ENCODE data around the gene PRKCSH. TPM values are rescaled to one million over a fixed set of nuclear protein-coding genes. Genes with fewer than 3 reads are reported as not detected.

The PRKCSH gene
- total RNA-seq, 4 donors from 2014 or later: 81.0 to 141 (median 98.7) TPM

DNA sequence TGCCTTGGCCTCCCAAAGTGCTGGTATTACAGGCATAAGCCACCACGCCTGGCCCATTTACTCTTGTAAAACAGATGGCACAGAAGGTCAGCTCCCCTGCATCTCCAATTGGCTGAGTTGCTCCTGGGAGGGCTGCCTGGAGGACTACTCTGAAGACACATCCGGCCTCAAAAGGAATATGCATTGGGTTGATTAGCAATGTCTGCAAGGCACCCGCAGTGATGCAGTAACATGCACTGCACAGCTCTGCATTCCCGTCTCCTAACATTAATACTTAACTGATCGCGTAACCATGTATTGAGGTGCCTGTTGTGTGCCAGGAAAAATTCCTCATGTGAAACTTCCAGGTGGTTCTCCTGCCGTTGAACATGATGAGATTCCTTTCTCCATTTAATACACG lies 40.4 kb downstream of the PRKCSH start:
- peaks cover 16 to 19% (median 18%) of the 10 kb centered on the region in 4 donors for H3K4me1 ChIP-seq
- H3K36me3 ChIP-seq: no peaks in the 10 kb centered on the region
- peaks cover 0 to 4% (median 0%) of the 10 kb centered on the region in 4 donors for H3K9me3 ChIP-seq
- WGBS: 71% methylated on average over 8 of the region's 8 CpGs
- no peak overlapping the region for H3K27ac ChIP-seq (replicated peaks in 1 of 4)
- peaks cover 5 to 29% (median 16%) of the 10 kb centered on the region in 4 donors for H3K27me3 ChIP-seq
- H3K4me3 ChIP-seq: no peak overlapping the region
- TF ChIP-seq POLR2A (IDR thresholded peaks at IDR 0.05; ENCODE audit: low read depth) (no peak), EP300 (IDR thresholded peaks at IDR 0.05) (no peak), POLR2AphosphoS5 (IDR thresholded peaks at IDR 0.05) (no peak)
- TF ChIP-seq, protein P1, sequence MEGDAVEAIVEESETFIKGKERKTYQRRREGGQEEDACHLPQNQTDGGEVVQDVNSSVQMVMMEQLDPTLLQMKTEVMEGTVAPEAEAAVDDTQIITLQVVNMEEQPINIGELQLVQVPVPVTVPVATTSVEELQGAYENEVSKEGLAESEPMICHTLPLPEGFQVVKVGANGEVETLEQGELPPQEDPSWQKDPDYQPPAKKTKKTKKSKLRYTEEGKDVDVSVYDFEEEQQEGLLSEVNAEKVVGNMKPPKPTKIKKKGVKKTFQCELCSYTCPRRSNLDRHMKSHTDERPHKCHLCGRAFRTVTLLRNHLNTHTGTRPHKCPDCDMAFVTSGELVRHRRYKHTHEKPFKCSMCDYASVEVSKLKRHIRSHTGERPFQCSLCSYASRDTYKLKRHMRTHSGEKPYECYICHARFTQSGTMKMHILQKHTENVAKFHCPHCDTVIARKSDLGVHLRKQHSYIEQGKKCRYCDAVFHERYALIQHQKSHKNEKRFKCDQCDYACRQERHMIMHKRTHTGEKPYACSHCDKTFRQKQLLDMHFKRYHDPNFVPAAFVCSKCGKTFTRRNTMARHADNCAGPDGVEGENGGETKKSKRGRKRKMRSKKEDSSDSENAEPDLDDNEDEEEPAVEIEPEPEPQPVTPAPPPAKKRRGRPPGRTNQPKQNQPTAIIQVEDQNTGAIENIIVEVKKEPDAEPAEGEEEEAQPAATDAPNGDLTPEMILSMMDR (IDR thresholded peaks at IDR 0.05): no peak
- DNase-seq (ENCODE audit: extremely low spot score): no peak
- intact Hi-C loops (cut with DNase I): no loop called here

DNA sequence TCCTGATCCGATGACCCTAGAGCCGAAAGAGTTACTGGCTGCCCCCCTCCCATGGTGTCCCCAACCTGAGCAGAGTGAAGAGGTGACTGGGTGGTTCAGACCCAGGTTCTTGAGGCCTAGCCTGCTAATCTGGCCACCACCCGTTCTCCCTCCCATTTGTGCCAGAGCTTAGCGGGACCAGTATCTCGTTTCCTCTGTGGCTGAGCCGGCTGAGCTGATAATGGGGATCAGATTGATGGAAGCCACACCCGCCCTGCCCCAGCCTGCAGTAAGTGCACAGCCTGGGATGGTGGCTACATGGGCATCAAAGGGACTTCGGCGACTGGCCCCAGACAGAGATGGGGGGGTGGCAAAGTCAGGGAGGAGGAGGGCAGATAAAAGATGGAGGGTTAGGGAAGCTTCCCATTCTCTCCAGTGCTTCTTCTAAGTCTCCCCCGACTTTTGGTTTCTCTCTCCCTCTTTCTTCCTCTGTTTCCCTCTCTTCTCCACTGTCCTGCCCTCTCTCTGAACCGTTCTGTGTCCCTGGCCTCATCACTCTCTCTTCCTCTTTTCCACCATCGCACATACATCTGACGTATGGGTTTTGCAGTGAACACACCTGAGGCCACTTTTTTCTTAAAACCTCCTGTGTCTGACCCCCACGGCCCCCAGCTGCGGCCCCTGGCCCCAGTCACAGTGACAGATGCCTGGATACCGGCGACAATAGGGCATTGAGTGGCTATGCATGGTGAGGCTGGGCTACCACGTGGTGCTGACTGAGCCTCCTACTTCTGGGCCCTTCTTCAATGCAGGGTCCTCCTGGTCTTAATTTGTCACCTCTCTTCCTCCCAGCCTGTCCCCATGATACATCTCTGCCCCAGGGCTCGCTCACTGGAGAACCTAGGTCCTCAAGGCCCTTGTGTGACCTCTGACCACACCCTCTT lies 43.0 kb downstream of the PRKCSH start:
- TF ChIP-seq, protein P1 (IDR thresholded peaks at IDR 0.05): no peak
- no peak for TF ChIP-seq POLR2AphosphoS5 (IDR thresholded peaks at IDR 0.05)
- Histone ChIP-seq H3K4me1 (peaks cover 34 to 43% (median 42%) of the 10 kb centered on the region in 4 donors), H3K27ac (replicated peaks in 1 of 4) (no peak overlapping the region), H3K4me3 (no peak overlapping the region), H3K27me3 (peaks cover 15 to 45% (median 42%) of the 10 kb centered on the region in 4 donors), H3K9me3 (peaks cover 0 to 4% (median 0%) of the 10 kb centered on the region in 4 donors), H3K36me3 (peaks cover 0 to 4% (median under 1%) of the 10 kb centered on the region in 4 donors)
- intact Hi-C loops (cut with DNase I): no loop called here
- WGBS: 66% methylated on average over 19 of the region's 19 CpGs
- no peak for DNase-seq (ENCODE audit: extremely low spot score)

DNA sequence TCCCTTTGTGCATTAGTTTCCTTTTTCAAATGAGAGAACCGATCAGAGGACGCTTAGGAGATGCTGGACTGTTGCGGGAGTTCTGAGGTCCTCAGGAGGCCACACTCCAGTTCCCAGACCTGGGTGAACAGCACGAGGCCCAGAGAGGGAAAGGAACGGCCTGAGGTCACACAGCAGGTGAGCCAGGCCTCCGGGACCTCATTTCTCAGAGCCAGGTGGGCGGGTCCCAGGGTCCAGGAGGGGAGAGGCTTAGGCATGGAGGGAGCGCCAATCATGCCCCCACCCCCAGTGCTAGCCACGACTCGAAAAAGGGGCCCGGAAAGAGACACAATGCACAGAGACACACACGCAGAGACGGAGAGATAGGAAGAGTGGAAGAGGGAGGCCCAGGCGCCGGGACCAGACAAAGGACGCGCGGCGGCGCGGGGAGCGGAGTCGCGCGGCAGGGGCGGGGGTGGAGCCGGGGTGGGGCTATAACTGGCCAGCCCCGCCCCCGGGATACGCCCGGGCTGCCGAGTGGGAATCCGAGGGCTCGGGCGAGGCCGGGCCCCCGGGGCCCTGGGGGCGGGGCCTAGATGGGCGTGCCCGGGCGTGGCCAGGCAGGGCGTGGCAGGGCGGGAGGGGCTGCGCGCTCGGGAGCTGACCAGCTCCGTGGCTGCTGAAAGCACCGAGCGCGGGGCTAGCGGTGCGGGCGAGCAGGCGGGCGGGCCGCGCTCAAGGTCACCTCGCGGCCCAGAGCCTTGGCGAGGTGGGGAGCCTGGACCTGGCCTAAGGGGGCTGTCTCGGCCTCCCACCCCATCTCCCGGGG lies 43.9 kb downstream of the PRKCSH start:
- no peak for DNase-seq (ENCODE audit: extremely low spot score)
- Histone ChIP-seq H3K4me3 (peak overlapping the region; percentile 27 to 33 (median 32)), H3K9me3 (peaks cover 0 to 4% (median 0%) of the 10 kb centered on the region in 4 donors), H3K27ac (replicated peaks in 1 of 4) (no peak overlapping the region), H3K4me1 (peaks cover 36 to 45% (median 44%) of the 10 kb centered on the region in 4 donors), H3K36me3 (peaks cover 6 to 12% (median 9%) of the 10 kb centered on the region in 4 donors), H3K27me3 (peaks cover 15 to 54% (median 46%) of the 10 kb centered on the region in 4 donors)
- intact Hi-C loops (cut with DNase I): no loop called here
- TF ChIP-seq EP300 (IDR thresholded peaks at IDR 0.05): no peak
- TF ChIP-seq, protein P1 (IDR thresholded peaks at IDR 0.05): no peak
- TF ChIP-seq POLR2A (IDR thresholded peaks at IDR 0.05; ENCODE audit: low read depth): no peak
- TF ChIP-seq POLR2AphosphoS5 (IDR thresholded peaks at IDR 0.05): no peak
- WGBS: 20% methylated on average over 50 of the region's 62 CpGs

GRCh38 chr19:11479898-11480714 lies 44.7 kb downstream of the PRKCSH start:
- Histone ChIP-seq H3K9me3 (peaks cover 0 to 4% (median 0%) of the 10 kb centered on the region in 4 donors), H3K36me3 (peaks cover 8 to 18% (median 10%) of the 10 kb centered on the region in 4 donors), H3K27ac (replicated peaks in 1 of 4) (no peak overlapping the region), H3K4me1 (peaks cover 36 to 45% (median 44%) of the 10 kb centered on the region in 4 donors), H3K4me3 (peak overlapping the region; percentile 27 to 33 (median 32)), H3K27me3 (peaks cover 15 to 62% (median 47%) of the 10 kb centered on the region in 4 donors)
- 13% methylated on average over 8 of the region's 86 CpGs for WGBS
- intact Hi-C loops (cut with DNase I): no loop called here
- DNase-seq (ENCODE audit: extremely low spot score): no peak
- TF ChIP-seq POLR2AphosphoS5 (IDR thresholded peaks at IDR 0.05) (no peak), POLR2A (IDR thresholded peaks at IDR 0.05; ENCODE audit: low read depth) (no peak), EP300 (IDR thresholded peaks at IDR 0.05) (no peak)
- TF ChIP-seq, protein P1 (IDR thresholded peaks at IDR 0.05): no peak

Data from esophagus muscularis mucosa (tissue), 4 donors.